NCI-H128 (cell line): Measurements from ENCODE around the gene ANXA10.

Experiments used
- DNase-seq: peaks from one replicate; lab custom pipeline; 2025; ENCODE audit not compliant: unreplicated experiment; lab: John Stamatoyannopoulos, UW

ANXA10 gene

DNA sequence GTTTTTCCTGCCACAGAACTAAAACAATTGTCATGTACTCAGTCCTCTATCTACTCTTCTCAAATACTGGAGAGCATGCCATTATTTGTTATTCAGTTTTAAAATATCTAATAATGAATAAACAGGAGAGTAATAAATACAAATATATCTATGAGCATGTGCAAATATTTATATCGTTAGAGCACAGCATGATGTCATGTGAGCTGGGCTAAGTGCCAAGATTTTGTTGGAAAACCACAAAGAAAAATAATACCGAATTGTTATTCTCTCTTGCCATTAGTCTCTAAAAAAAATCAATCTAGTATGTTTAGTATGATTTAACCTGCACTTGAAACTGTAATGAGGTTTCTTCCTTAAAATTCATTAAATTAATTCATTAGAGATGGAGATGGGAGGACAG lies 129.0 kb downstream of the ANXA10 start:
- DNase-seq = no peak
